Kidney capillary endothelial cell (primary cell): ENCODE data around the gene SLC25A27.
A peak's percentile ranks its signal among the peaks of the same experiment; 100 is the strongest.
"Not testable (repeated sequence)": the region's sequence is repeated elsewhere in the genome, so short reads cannot be mapped to it uniquely, and the experiment has no call there.

Experiments
- DNase-seq: peaks from one replicate; pipeline ENCODE4 v3.0.0-alpha.2; 2018; ENCODE audit warnings: low spot score

SLC25A27 gene, protein sequence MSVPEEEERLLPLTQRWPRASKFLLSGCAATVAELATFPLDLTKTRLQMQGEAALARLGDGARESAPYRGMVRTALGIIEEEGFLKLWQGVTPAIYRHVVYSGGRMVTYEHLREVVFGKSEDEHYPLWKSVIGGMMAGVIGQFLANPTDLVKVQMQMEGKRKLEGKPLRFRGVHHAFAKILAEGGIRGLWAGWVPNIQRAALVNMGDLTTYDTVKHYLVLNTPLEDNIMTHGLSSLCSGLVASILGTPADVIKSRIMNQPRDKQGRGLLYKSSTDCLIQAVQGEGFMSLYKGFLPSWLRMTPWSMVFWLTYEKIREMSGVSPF

DNA sequence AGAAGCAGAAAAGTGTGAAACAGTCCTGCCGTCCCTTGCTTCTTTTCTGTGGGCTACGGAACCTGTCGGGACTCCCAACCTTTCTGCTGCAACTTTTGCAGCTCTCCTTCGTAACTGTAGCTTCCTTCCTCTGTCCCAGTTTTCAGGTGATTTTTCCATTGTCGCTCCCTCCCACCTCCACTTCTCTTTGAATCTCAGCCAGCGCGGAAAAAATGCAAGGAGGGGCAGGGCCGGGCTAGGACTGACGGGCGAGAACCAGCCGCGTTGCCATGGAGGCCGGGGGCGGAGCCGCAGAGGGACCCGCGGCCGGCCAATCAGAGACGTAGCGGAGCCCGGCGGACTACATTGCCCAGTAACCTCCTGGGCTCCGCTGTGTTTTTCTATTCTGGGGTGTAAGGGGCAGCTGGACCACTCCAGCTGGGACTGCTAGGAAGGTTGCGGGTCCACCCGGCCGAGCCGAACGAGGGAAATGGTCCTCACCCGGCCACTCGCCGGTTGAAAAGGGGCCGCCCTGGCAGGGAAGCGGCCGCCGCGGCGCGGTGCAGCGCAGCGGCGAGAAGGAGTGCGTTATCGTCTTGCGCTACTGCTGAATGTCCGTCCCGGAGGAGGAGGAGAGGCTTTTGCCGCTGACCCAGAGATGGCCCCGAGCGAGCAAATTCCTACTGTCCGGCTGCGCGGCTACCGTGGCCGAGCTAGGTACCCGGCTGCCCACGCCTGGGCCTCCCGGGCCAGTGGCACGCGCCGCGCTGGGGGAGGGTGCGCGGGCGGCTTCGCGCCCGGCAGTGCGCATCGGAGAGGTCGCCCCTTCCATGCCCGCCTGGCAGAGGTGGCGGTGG lies at the start of gene SLC25A27, which contains the start of gene CYP39A1:
SLC25A27 (plus strand) TSS at position 373 of the 836 bp plus-strand sequence; CDS start at position 591, 218 bp downstream.
CYP39A1 (minus strand) TSS at position 216 of the 836 bp plus-strand sequence. CDS start 236 bp downstream, outside the sequence.
- peak; percentile 84 for DNase-seq

DNA sequence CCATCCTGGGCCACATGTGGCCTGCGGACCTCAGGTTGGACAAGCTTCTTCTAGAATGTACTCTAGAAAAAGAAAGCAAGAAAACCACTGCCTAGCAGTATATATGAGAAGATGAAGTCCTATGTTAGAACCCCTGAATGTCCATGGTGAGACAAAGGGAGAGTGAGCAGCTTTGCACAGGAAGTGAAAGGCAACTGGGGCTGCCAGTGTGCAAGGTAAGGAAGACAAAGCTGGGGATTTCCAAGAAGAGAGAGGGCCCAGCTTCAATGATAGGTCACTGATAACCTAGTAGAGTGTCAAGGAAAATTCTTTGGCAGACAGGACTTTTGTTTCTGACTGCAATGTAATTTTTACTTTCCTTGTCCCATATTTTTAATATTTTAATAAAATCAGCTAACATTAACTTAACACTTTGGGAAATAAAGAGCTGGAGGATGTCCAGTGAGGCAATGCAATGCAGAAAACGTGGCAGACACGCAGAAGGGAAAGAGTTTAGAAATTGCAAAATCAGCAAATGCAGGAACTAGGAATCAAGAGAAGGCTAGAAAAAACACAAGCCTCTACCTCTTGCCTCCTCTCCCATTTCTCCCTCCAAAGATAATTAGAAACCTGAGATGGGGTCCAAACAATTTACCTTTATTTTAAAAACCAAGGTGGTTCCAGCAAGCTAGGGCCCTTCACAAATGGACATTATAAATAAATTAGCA lies 47.5 kb upstream of the SLC25A27 start:
- DNase-seq: no peak

DNA sequence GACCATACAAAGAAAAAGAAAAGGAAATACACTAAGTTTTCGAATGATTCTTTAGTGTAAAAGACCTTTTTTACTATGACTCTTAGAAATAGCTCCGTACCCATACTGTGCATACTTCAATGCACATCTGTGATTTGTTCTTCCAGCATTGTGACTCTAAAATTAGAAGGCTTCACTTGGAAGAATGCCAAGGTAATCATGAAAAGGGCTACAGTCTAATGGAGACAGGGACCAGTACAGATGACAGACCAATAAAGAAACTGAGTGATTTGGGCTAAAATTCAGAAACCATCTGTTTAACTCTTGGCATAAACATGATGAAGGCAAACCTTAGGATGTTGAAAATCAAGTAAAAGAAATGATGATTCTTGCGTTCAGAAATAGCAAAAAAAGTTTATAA lies 46.4 kb upstream of the SLC25A27 start:
- no peak for DNase-seq

DNA sequence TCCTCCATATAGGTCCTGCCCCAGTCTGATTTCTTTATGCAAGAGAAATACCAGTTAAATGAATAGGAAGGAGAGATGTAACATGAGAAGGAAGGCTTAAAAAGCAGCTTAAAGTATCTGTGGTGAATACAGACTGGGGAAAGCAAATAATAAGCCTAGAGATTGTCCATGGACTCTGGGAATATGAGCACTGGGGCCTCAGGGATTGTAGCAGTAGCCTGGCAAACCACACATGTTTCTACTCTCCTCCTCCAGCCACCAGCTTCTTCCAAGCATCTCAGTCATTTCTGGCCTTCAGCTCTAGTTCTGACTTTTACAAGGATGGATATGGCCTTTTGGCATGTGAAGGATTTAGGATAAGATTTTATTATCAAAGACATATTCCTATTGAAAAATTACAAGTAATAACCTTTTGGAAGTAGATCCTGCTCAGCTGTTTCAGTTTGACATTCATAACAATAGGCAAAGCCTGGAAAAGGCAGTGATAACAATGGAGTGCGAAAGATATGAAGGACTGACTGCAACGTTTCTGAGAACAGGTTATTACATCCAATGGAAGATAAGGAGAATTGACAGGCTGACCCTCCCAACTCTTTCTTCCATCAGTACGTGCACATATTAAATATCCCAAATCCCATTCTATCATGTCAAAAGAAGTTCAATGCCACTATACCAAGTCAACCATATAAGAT lies 41.8 kb upstream of the SLC25A27 start:
- DNase-seq: no peak

DNA sequence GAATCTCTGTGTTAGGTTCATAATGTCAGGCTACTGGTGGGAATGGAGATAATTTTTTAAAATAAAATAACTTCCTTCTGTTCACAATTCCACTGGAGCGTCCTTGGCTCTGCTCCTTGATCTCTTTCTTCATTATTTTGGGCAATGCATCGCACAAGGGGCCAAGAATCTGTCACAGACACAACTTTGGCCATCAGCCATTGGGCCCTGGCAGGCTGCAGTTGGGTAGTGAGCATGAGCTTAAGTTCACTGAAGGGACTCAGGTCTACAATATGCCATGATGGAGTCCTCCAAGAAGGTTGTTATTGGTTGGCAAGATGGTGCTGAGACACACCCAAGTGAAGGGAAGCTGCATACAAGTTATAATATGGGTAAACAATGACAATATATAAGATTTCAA lies 40.1 kb upstream of the SLC25A27 start:
- DNase-seq: no peak

DNA sequence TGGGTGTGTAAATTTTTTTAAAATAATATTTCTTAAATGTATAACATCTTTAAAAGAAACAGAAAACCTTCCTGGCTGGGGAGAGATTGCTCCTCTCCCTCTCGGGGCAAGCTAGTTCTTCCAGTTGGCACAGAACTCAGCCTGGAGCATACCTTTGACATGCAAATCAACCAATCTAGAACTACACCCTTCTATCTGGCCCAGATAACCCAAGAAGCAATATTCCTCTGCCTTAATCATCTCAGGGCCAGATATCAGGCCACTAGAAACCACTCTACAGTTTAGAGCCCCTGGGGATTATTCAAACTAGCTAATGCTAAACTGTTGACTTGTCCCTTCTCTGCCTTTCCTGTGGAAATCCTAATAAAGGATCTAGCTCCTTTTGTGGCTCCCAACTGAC lies 34.0 kb upstream of the SLC25A27 start:
- DNase-seq: no peak

DNA sequence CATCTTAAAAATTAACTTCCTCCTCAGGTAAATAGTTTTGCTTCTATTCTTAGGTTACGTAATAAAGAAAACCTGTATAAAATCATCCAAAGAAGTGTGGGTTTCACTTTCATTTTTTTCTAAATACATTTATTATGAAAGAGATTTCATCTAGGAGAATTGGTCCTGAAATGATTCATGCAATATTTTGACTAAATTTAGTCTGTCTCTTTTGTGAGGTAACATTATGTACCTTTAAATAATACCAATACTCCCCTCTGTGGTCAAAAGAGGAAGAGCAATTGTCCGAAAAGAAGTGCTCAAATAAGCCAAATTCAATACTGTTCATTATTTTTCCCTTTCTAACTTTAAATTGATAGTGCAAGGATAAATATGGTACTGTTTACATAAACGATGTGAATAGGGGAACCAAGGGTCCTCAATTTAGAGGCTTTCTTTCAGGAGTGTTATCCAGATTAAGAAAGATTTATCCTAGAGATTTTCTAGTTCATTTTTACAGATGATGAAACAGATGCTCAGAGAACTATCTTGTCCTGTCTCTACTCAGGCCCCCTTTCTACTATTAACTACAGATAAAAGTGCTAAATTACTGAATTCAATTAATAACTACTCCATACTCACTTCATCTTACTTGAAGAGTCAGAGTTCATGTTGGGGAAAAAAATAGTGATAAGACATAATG lies 26.4 kb upstream of the SLC25A27 start:
- DNase-seq: peak; percentile 32

DNA sequence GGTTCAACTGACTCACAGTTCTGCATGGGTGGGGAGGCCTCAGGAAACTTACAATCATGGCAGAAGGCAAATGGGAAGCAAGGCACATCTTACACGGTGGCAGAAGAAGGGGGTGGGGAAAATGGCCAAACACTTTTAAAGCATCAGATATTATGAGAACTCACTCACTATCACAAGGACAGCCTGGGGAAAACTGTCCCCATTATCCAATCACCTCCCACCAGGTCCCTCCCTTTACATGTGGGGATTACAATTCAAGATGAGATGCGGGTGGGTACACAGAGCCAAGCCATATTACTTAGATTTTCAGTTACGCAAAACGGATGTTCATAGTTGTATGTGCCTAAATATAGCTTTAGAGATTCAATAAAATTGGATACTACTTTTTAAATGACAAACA lies 25.8 kb upstream of the SLC25A27 start:
- DNase-seq: no peak

DNA sequence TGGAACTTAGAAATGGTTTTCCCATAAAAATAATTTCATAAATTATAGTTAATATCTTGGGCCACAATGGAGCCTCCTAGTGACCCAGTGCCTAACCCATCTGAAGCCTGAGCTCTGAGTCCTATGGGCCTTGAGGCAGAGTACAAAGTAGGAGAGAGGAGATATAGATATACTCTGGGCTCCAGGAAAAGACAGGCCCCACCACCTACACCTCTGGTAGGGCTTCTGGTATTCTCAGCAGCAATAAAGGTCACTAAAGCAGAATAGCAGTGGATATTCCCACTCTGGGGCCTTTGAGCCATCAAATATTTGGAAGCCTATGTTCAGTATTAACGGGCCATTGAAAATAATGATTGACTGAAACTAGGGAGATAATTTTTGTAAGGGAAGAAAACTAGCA lies 24.3 kb upstream of the SLC25A27 start:
- DNase-seq: no peak

DNA sequence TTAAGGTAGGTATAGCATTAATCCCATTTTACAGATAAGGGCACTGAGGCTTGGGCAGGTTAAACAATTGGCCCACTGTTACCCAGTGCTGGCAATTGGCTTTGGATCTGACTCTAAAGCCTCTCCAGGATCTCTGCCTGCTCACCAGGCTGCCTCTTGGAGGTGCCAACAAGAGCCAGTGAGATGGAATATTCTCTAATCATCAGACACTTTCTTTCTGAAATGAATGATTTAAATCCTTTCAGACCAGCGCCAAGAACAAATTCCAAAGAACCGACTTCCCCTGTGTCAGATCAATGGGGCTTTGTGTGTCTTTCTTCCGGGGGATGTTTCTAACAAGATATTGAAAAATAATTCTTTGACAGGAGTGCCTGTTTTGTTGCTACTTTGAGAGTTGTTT lies 23.8 kb upstream of the SLC25A27 start:
- no peak for DNase-seq

DNA sequence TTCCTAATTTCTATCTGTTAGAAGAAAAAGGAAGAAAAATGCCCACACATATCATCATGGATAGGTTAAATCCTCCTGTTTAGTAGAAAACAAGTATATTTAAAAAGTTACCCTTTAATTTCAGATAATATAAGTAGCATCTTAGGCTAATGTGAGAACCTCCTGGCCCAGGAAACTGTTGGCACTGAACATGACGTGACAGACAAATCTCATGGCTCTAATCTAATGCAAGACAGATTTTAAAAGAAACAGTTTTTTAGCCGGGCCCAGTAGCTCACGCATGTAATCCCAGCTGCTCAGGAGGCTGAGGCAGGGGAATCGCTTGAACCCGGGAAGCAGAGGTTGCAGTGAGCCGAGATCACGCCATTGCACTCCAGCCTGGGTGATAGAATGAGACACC lies 23.1 kb upstream of the SLC25A27 start:
- DNase-seq: no peak

DNA sequence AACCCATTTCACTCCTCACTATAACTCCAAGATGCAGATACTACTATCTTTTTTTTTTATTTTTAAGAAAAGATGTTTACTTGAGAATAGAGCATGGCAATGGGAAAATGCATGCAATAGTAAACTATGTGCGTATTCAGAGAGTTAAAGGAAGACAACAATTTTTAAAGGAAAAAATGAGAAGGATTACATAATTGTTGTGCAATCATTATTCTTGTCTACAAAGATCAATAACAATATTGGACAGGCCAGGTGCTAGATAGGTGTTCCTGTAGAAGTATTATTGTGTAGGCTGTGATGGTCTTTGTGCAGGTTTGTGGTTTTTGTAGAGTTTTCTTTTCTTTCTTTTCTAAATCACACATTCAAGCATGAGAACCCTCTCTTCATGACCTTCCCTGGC lies 20.7 kb upstream of the SLC25A27 start:
- DNase-seq: no peak

DNA sequence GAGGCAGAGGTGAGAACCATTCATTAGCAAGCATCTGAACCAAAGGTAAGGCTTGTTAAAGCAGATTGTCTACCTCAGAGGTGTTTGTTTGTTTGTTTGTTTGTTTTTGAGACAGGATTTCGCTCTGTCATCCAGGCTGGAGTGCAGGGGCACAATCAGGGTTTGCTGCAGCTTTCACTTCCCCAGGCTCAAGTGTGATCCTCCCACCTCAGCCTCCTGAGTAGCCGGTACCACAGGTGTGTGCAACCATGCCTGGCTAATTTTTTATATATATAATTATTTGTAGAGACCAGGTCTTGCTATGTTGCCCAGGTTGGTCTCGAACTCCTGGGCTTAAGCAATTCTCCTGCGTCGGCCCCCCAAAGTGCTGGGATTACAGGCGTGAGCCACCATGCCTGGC lies 17.3 kb upstream of the SLC25A27 start:
- no peak for DNase-seq

DNA sequence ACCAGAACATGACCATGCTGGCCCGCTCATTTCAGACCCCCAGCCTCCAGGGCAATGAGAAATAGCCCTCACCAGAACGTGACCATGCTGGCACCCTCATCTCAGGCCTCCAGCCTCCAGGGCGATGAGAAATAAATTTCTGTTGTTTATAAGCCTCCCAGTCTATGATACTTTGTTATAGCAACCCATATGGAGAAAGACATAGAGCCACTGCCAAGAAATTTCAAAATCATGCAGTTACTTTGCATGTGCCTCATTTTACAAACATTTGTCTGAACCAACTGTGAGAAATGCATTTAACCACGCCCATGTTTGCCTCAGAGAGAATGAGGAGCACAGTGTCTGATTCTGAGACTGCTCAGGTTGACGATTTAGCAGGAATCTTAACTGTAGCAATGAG lies 15.6 kb upstream of the SLC25A27 start:
- no peak for DNase-seq

DNA sequence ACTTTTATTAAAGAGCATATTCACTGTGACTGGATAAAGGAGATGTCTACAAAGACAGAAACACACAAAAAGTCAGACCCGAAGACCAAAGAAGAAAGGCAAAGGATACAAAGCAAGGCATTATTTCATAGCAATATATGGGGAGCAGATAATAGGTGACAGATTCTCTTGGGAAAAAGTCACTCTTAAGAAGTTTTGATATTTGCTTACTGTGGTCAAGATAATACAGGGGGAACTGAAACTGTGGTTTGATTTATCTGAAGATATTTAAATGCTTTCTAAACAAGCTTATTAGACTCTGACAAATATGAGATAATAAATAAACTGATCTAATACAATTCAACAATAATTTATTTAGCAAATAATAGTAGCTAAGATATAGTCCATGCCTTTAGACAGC lies 14.8 kb upstream of the SLC25A27 start:
- DNase-seq: no peak

DNA sequence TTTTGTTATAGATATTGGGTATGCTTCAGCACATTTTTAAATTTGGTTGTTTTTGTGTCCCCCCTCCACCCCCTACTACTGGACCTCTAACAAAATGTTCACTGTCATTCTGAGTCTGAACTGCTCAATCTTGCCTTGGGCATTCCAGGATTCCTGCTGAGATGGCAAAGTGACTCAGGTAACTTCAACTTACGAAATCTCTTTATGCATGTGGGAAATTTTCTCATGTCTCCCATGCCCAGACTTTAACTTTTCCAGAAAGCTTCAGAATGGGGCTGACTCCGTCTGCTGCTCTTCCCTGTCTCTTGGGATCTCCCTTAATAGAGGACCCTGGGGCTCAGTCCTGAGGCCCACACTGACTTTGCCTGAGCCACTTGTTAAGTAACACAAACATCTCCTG lies 14.1 kb upstream of the SLC25A27 start:
- no peak for DNase-seq

DNA sequence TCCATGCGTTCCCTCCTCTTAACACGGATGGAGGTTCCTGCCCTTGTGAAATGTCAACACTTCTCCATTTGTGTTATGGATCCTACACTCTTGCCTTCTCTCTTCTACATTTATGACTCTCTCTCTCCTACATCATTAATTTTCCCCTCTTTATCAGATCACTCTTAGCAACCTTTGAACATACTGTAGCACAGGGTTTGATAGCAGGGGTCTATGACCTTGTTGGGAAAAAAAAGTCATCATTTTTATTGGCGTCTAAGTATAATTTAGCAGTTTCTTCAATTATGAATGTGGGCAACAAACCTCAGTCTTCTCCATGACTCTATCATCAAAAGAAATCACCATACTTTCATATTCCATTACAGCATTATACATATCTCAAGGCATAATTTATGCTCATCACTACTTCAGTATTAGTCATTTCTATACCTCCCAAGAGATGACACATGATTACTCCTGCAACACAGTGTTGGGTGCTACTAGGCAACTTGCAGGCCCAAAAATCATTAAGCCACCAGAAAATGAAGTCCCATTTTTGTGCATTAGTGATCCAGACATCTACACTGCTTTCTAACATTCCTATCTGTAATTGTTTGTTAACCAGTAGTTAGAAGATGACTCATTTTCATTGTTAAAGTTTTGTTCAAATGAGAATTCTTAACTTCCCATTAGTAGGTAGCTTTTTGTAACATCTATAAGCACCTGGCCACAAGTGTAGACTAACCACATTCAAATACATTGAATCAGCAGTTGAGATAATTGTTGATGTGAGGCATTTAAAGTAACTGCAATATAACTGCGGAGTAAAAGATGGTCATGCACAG lies 9.6 kb upstream of the SLC25A27 start:
- DNase-seq: no peak

DNA sequence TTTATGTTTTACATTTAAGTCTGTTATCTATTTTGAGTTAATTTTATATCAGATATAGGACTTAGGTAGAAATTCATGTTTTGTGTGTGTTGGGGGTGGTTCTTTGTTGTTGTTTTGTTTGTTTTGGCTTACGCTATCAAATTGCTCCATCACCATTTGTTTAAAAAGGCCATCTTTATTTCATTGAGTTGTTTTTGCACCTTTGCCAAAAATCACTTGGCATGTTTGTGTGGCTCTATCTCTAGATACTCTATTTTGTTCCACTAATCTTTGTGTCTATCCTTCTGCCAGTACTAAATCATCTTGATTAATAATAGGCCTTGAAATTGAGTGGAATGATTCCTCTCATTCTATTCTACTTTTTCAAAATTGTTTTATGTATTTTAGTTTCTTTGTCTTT lies 7.5 kb upstream of the SLC25A27 start:
- DNase-seq: no peak

DNA sequence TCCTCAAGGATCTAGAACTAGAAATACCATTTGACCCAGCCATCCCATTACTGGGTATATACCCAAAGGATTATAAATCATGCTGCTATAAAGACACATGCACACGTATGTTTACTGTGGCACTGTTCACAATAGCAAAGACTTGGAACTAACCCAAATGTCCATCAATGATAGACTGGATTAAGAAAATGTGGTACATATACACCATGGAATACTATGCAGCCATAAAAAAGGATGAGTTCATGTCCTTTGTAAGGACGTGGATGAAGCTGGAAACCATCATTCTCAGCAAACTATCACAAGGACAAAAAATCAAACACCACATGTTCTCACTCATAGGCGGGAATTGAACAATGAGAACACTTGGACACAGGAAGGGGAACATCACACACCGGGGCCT lies 4.7 kb upstream of the SLC25A27 start:
- not testable (repeated sequence) for DNase-seq

DNA sequence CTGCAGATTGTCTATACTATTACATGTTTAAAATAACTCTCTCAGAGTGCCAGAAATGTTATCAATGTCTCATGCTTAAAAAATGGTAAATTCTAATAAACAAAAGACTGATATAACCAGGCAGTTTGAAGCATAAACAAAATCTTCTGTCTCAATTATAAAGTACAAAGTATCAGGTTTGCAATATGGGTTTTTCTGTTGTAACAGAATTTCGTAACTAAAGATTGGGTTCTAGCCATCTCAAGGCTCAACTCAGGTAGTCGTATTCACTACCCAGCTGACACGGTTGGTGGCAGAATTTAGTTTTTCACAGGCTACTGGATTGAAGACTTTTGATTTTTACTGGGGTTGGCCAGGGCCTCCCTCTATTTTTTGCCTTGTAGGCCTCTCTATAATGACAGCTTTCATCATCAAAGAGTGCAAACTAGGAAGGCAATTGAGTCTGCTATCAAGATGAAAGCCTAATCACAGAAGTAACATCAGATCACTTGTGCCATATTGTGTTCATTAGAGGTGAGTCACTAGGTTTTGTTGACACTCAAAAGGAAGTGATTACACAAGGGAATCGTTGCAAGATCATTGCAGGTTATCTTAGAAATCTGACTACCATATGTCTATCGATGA lies 3.8 kb upstream of the SLC25A27 start:
- DNase-seq: no peak
